ENCODE data around the gene SKI. TPM values are rescaled to one million over a fixed set of nuclear protein-coding genes. Genes with fewer than 3 reads are reported as not detected.

The SKI gene
- total RNA-seq, 2 donors from 2014 or later, result 135 to 138 TPM

- H3K9me3 ChIP-seq, result no peaks in the 10 kb centered on the region
- TF ChIP-seq CTCF (IDR thresholded peaks at IDR 0.05), result no peak
- H3K4me3 ChIP-seq, result no peak overlapping the region
- ATAC-seq (ENCODE audit: insufficient number of reproducible peaks, low FRiP score, low read depth) (no peak), DNase-seq (ENCODE audit: low spot score) (no peak)
- no peaks in the 10 kb centered on the region for H3K27me3 ChIP-seq (replicated peaks; ENCODE audit: insufficient read depth)
- no peaks in the 10 kb centered on the region for H3K36me3 ChIP-seq
- H3K4me1 ChIP-seq (ENCODE audit: control insufficient read depth in 1 of 2, low read depth in 2 of 2), result no peaks in the 10 kb centered on the region
- no peak overlapping the region for H3K27ac ChIP-seq
These were observed 114.4 kb downstream of the SKI start for GRCh38 chr1:2342384-2343022.

- no peak for TF ChIP-seq CTCF (IDR thresholded peaks at IDR 0.05)
- Histone ChIP-seq H3K27ac (no peak overlapping the region), H3K36me3 (no peaks in the 10 kb centered on the region), H3K9me3 (no peaks in the 10 kb centered on the region), H3K4me3 (no peak overlapping the region), H3K4me1 (ENCODE audit: control insufficient read depth in 1 of 2, low read depth in 2 of 2) (no peaks in the 10 kb centered on the region), H3K27me3 (replicated peaks; ENCODE audit: insufficient read depth) (no peaks in the 10 kb centered on the region)
- no peak for DNase-seq (ENCODE audit: low spot score)
- no peak for ATAC-seq (ENCODE audit: insufficient number of reproducible peaks, low FRiP score, low read depth)
These were observed 115.2 kb downstream of the SKI start for GRCh38 chr1:2343023-2343935.

- no peak overlapping the region for H3K27ac ChIP-seq
- no peak overlapping the region for H3K4me3 ChIP-seq
- TF ChIP-seq CTCF (IDR thresholded peaks at IDR 0.05), result no peak
- ATAC-seq (ENCODE audit: insufficient number of reproducible peaks, low FRiP score, low read depth) (no peak), DNase-seq (ENCODE audit: low spot score) (no peak)
- H3K4me1 ChIP-seq (ENCODE audit: control insufficient read depth in 1 of 2, low read depth in 2 of 2), result no peaks in the 10 kb centered on the region
- H3K27me3 ChIP-seq (replicated peaks; ENCODE audit: insufficient read depth), result no peaks in the 10 kb centered on the region
- H3K9me3 ChIP-seq, result no peaks in the 10 kb centered on the region
- H3K36me3 ChIP-seq, result no peaks in the 10 kb centered on the region
These were observed 116.1 kb downstream of the SKI start for GRCh38 chr1:2344121-2344681.

- Histone ChIP-seq H3K27ac (no peak overlapping the region), H3K4me1 (ENCODE audit: control insufficient read depth in 1 of 2, low read depth in 2 of 2) (no peaks in the 10 kb centered on the region), H3K27me3 (replicated peaks; ENCODE audit: insufficient read depth) (no peaks in the 10 kb centered on the region), H3K4me3 (no peak overlapping the region), H3K9me3 (no peaks in the 10 kb centered on the region), H3K36me3 (no peaks in the 10 kb centered on the region)
- no peak for TF ChIP-seq CTCF (IDR thresholded peaks at IDR 0.05)
- ATAC-seq (ENCODE audit: insufficient number of reproducible peaks, low FRiP score, low read depth) (no peak), DNase-seq (ENCODE audit: low spot score) (no peak)
These were observed 116.7 kb downstream of the SKI start for GRCh38 chr1:2344744-2345296.

Measured in thoracic aorta (tissue), 2 donors.